ENCODE results near the gene USP34.

GRCh38 chr2:61182059-61182383, 288.9 kb downstream of the USP34 start:
- TF ChIP-seq POLR2AphosphoS5 (IDR thresholded peaks at IDR 0.05; ENCODE audit: borderline replicate concordance, low read depth, low read length) (no peak), EZH2 (IDR thresholded peaks at IDR 0.05) (no peak), FOXP2 (optimal IDR thresholded peaks at IDR 0.05; ENCODE audit: control extremely low read depth, extremely low read length, insufficient read depth) (no peak)
